GM19035 (cell line): ENCODE data around the gene COL4A4.
A peak's percentile ranks its signal among the peaks of the same experiment; 100 is the strongest.

Experiments used
- ATAC-seq: cut with Tn5 transposase; IDR thresholded peaks from one replicate; pipeline ENCODE4 v1.9.1; 2021; ENCODE audit not compliant: unreplicated experiment

COL4A4 gene

GRCh38 chr2:226984750-226985582 is 179.0 kb downstream of the COL4A4 start:
- peak; percentile 94 for ATAC-seq

- no peak for ATAC-seq
These were observed 179.9 kb downstream of the COL4A4 start for GRCh38 chr2:226983895-226984749.

- ATAC-seq, result no peak
These were observed 182.1 kb downstream of the COL4A4 start for GRCh38 chr2:226981791-226982326.

GRCh38 chr2:226979004-226979403 is 185.0 kb downstream of the COL4A4 start:
- ATAC-seq, result no peak

DNA sequence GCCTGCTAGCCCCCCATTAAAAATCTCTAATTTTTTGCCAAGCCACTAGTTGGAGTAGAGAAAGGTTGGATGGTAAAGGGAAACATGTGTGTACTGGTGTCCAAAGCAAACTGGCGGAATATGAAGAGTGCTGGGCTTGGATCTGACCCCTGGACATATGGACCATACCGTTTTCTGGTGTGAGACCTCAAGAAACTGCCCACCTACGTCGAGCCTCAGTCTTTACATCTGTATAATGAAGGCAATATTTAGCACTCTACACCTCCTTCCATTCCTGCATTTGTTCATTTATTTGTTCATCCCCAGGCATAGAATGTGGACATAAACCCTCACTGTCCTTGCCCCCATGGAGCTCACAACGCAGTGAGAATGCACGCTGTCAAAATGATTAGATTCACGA is 185.7 kb downstream of the COL4A4 start:
- no peak for ATAC-seq

GRCh38 chr2:226977775-226978190 is 186.2 kb downstream of the COL4A4 start:
- no peak for ATAC-seq

DNA sequence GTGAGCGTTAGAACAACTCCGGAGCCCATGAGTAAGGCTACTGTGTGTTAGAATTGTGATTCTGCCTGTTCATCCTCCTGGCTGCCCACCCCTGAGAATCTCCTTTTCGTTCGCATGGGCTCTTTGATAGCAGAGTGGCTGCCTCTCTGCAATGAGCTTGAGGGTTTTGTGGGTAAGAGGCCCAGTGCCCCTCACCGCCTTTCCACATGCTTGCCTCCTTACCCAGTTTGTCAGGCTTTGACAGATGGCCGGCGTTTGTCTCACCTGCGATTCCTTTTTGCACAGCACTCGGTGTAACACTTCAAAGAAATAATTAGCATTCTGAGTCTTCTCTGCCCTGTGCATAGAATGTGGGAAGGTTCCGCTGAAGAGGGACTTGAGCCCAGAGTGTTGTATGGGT is 190.2 kb downstream of the COL4A4 start:
- no peak for ATAC-seq

GRCh38 chr2:226971770-226972169 is 192.2 kb downstream of the COL4A4 start:
- ATAC-seq, result no peak

- ATAC-seq, result peak; percentile 52
These were observed 192.9 kb downstream of the COL4A4 start for GRCh38 chr2:226971084-226971483.

GRCh38 chr2:226970362-226970761 is 193.6 kb downstream of the COL4A4 start:
- ATAC-seq, result peak; percentile 61

DNA sequence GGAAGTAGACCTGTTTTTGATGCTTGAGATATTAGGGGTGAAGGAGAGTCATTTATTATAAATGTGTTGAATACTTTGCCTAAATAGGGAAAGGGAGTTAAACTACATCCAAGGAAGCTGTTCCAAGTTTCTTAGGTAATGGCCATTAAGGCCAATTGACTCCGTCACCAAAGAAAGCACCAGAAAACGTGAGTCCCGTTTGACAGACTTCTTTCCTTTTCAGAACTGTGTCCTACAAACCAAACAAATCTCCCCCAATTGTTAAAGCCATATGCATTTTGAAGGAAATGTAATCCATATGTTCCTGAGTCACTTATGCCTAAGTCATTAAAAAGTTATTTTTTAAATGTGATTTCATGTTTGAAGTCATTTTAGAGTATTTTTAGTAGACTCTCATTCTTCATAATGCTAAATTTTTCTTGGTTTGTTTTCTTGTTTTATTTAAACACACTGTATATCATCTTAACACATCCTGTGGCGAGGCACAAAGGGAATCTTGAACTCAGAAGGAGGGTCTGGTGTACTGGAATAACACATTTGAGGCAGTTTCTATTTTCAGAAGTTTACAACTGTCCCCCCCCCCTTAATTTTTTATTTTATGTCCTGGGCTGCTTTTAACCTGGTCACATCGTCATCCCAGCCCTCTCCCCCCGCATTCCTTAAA is 194.5 kb downstream of the COL4A4 start:
- no peak for ATAC-seq

GRCh38 chr2:226965376-226965775 is 198.6 kb downstream of the COL4A4 start:
- no peak for ATAC-seq

DNA sequence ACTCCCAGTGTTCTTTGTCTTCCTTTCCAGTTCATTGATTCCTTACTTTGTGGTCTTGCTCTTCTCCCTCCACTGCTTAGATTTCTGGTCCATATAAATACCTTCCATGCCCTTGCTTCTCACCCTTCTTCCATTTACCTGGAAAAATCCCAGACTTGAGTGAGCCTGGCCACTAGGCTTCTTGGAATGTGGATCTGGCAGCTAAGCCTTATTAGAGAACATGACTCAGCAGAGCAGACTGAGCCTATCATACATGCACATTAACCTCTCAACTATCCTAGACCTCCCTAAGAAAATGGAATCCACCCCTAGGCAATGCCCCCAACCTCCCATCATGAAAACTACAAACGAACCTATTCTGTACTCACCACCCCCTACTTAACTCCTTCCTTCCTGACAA is 200.5 kb downstream of the COL4A4 start:
- ATAC-seq, result no peak

DNA sequence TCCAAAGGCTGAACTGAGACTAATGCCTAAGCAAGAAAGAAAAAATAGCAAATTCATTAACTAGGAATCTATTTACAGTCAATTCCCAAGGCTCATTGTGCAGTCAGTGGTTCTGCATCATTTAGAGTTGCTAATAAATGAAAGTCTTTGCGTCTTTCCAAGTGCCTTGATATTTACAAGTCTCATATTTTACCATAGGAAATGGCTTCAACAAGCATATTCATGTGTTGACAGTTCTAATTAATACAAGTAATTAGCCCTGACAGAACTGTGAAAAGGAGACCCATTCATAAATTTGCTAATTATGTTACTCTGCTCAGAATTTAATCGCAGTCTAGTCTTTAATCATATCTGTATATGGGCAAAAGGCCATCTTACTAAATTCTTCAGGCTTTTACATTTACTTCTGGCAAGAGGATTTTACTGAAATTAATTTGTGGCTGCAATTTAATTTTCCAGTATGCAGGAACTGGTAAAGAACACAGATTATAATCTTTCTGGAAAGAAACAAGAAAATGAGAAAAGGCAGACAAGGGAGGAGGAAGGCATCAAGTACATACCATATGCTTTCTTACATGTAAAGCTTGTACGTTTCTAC is 201.7 kb downstream of the COL4A4 start:
- no peak for ATAC-seq

- ATAC-seq, result no peak
These were observed 204.6 kb downstream of the COL4A4 start for GRCh38 chr2:226959418-226959817.

DNA sequence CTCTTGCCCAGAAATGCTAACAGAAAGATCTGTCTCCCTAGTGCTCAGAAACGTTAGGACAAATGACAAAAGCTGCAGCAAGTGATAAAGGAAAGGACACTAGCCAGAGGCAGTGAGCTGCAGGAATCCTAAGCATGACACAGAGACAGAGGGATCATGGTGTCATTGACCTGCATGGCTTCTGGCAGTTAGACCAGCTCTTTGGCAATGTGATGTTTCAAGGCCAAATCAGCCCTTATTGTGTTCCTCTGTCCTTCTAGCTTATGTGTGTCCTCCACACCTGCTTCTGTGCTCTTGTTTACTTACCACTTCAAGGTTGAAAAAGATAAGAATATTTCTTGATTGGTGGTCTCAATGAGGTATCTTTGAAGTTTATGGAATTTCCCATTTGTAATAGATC is 207.3 kb downstream of the COL4A4 start:
- ATAC-seq, result no peak

DNA sequence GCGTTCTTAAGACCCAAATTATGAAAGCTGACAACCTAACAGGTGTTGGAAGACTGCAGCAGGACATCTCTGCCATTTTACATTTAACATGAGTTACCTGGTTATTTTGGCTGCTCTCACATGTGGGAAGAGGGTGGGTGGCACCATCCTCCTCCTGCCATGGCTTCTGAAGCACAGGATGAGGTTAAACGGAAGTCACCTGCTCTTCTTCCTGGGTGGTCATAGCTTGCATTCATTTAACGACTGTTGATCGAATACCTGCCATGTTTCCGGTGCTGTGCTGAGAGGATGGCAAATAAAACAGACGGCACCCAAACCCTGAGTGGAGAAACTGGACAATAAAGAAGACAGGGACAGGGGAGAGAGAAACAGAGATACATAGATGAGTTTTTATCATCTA is 210.2 kb downstream of the COL4A4 start:
- ATAC-seq, result no peak

- ATAC-seq, result no peak
These were observed 210.8 kb downstream of the COL4A4 start for GRCh38 chr2:226953206-226953605.
